Transverse colon (tissue), 4 donors: ENCODE measurements around the gene SSC5D.

Experiments
- CTCF ChIP-seq, 5 experiments: fragments of 200-600 bp in 3 of 5; fragments of 450-650 bp in 2 of 5; sonication (generic) in 3 of 5; IDR thresholded peaks; 1 replicate in 2 of 5; 2 replicates in 3 of 5; pipeline ENCODE4 v1.5.1; 2016 to 2017; ENCODE audit warnings: antibody characterized with exemption in 5 of 5, inconsistent platforms in 3 of 5, mild to moderate bottlenecking in 2 of 5, moderate library complexity in 1 of 5
- POLR2A ChIP-seq: fragments of 450-650 bp; IDR thresholded peaks from one replicate; pipeline ENCODE4 v1.6.1; 2016; ENCODE audit warnings: antibody characterized with exemption, mild to moderate bottlenecking, moderate library complexity
- POLR2AphosphoS5 ChIP-seq, 3 donors: sonication (generic); formaldehyde crosslinking; IDR thresholded peaks; one replicate each; pipeline ENCODE4 v1.6.1; 2016; ENCODE audit warnings: antibody characterized with exemption in 3 of 3

- no peak for TF ChIP-seq POLR2A
- no peak for TF ChIP-seq CTCF (IDR thresholded peaks at IDR 0.05)
- no peak for TF ChIP-seq POLR2AphosphoS5 (IDR thresholded peaks at IDR 0.05)
Observed at GRCh38 chr19:55465460-55466240, 22.6 kb upstream of the SSC5D start.
